NCI-H526 treated with DMSO at 0.1 percent for 48 hours (cell line): ENCODE data around the gene MYD88.

Source experiments
- DNase-seq: peaks from one replicate; lab custom pipeline; 2025; lab: John Stamatoyannopoulos, UW

The MYD88 gene

DNA sequence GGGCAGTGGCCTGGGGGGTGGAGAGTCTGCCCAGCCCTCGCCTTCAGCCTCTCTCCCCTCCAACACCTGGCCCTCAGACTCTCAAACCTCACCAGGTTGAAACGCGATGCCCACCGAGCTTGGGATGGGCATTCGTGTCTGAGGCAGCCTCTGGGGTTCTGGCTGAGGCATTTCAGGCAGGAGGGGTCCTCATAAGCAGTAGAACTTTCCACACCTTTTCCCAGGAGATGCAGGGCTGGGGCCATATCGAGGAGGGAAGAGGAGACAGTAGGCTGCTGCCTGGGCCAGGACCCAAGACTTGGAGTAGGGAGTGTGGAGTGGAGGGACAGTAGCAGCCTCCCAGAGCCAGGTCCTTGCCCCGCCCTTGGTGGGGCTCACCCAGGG, 26.1 kb upstream of the MYD88 start:
- DNase-seq = no peak

DNA sequence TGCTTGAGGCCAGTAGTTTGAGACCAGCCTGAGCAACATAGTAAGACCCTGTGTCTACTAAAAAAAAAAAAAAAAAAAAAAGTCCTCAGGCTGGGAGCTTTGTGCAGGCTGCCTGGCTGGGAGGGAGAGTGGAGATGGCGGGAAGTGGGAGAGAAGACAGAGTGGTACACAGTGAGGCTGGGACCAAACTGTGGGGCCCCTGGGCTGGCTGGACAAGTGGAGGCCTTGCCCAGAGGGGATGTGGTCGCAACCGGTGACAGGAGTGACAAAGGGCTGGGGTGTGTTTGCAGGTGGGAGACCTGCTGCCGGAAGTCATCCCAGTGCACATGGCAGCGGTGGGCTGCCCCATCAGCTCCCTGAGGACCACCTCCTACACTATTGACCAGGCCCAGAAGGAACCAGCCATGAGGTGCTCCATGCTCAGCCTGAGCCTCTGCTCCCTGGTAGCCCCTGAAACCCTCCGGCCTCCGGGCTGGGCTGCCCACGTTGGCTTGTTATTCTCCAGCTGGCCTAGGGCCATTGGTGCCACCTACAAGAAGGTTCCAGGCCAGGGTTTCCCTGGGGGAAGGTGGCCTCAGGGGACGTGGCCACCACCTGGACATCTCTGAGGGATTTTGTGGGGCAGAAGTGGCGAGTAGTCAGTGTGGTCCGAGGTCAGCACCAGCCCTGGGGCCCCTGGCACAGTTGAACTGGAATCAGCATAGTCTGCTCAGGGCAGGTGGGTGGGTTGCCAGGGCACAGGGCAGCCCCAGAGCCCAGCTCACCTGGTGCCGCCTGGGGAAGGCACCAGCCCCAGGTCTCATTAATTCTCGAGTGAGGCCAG, 24.2 kb upstream of the MYD88 start:
- DNase-seq = no peak

DNA sequence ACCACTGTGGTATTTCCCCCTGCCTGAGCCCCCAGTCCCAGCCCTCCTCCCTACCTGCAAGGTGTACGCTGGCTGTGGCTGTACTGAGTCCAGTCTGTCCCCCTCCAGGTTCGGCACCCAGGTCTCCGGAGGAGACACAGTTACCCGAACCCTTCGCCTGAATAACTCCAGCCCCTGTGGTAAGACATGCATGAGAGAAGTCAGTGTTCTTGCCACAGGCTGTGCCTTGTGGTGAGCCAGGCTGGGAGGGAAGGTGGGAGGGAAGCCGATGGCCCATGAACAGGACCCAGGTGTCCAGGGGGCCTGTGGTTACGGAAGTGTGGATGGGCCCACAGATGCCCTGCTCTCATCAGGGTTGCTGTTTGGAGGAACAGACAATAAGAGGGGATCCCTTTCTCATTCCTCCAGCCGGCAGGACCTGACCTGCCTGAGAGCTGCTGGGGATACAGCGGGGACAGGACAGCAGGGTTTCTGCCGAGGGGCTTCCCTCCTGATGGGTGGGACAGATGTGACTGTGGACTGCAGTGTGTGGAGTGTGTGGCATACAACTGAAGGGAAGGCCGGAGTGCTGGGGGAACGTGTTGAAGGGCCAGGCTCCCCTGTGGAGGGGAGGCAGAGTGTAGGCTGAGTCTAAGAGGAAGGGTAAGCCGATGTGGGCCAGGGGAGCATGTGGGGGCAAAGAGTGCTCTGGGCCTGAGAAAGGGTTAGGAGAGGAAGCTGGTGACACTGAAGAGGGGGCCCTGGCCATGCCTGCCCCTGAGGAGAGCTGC, 23.4 kb upstream of the MYD88 start:
- no peak for DNase-seq

DNA sequence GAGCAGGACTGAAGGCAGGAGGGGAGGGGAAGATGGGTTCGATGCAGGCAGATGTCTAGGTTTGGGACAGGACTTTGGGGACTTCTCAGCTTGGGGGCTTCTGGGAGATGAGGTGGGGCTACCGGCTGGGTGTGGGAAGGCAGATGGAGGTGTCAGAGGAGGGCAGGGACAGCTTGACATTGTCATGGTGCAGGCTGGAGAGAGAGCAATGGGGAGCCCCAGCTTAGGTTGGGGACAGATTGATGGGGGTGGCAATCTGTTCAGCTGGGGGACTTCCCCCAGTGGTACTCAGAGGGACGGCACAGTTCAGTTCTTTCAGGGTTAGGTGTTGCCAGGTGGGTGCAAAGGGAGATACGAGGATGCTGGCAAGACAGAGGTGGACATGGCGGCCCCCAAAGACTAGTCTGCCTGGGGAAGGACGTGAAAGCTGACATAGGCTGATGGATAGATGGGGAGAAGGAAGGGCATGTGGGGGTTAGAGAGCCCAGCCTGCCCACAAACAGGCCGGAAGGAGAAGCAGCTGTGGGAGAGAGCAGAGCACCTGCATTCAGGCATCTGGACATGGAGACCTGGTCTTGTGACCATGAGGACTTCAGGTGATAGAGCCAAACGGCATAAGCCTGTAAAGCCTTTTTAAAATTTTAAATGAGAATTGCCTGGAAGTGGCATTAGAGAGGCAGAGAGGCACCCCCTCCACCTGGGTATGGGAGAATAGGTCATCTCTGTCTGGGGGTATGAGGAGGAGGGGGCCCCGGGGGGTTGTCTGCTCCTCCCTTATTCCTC, 22.6 kb upstream of the MYD88 start:
- DNase-seq = no peak

DNA sequence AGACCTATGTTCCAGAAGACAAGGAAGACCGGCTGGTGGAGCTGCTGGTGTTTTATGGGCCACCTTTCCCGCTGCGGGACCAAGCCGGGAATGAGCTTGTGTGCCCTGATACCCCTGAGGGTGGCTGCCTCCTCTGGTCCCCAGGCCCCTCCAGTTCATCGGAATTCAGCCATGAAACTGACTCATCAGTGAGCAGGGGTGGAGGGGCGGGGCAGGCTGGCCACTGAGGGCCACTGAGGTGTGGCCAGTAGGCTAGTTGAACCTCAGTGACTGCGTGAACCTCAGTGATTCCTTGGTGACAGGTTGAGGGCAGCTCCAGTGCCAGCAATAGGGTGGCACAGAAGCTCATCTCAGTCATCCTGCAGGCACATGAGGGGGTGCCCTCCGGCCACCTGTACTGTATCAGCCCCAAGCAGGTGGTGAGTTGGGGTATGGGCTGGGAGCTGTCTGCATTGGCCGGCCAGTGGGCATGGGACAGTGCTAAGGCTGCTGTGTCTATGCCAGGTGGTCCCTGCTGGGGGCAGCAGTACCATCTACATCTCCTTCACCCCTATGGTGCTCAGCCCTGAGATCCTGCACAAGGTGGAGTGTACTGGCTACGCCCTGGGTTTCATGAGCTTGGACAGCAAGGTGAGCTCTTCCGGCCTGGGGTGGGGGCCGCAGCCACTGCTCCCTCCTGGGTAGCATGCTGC, 21.8 kb upstream of the MYD88 start:
- DNase-seq = no peak

DNA sequence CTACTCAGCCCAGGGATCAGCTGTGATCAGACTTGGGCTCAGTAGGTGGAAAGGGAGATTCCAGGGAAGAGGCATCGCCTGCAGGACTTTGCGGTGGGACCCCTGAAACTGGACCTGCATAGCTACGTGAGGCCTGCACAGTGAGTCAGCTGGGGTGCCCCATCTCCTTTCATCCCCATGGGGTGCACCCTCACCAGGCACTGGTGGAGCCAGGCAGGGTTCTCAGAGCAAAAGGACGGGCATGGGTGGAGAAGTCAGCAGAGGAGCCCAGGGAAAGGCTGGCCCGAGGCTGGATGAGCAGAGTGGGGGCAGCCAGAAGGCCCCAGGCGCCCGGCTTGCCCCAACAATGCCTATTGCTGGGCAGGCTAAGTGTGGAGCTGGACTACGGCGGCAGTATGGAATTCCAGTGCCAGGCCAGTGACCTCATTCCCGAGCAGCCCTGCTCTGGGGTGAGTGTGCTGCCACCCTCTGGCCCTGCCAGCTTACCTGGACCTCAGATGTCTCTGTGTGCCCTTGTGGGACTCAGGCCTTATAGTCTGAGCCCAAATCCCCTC, 21.2 kb upstream of the MYD88 start:
- no peak for DNase-seq

DNA sequence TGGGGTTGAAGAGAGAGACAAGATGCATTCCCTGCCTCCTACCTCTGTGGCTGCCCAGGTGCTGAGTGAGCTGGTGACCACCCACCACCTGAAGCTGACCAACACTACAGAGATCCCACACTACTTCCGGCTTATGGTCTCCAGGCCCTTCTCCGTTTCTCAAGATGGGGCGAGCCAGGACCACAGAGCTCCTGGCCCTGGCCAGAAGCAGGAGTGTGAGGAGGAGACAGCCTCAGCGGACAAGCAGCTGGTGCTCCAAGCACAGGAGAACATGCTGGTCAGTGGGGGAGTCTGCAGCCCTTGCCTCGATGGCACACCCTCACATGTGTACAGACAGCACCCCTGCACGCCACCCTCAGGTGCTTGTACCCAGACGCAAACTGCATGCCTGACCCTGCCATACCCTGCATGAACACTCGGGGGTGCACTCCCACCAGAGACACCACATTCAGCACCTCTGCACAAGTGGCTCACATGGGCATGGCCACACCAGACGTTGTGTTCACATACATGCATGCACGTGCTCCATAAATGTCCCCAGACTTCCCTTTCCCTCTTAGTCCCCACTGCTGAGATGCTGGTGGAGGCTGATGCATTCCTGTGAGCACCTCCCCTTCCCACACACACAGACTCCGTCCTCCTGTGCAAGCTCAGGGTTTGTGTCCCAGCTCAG, 20.6 kb upstream of the MYD88 start:
- no peak for DNase-seq

DNA sequence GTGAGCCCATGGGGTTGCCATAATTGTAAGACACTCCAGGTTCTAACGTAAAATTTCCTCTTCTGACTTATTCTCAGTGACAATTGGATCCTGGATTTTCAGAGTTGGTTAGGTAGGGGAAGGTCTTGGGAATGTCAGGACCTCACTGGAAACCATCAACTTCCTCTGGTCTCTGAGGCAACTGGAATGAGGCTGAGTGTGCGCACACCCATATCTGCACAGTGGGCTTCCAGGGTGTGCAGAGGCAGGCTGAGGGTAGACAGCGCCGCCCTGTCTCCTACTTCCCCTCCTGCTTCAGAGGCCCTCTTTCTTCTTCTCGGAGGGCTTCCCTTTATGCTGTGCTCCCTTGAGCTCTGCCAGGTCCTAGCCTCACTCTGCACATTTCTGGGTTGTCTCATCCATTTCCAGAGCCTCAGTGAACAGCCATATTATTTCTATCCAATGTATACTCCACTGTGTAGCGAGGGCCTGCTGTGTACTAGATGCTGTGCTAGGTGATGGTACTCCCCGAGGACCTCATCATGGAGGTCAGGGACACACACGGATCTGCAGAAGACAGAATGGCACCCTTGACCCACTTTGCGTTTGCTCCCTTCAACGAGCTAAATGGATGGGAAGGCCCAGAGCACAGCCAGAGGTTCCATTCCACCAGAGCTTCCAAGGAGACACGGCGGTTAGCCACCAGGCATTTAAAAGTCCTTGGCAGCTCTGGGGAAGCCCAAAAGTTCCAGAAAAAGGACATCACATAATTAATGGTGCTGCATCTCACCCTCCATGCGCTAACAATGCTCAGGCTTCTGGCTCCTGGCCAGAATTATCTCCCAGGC, 19.8 kb upstream of the MYD88 start:
- no peak for DNase-seq

DNA sequence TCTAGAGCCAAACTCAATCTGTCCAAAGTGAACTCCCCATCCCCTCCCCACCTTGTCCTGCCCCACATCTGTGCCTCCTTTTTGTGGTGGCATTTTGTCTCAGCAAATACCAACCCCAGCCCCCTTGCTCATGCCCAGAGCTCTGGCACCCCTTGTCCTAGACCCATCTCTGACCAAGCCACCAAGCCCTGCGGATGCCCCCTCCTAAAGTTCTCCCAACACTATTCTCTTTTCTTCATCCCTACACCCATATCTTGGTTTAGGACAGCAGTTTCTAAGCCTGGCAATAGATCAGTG, 19.3 kb upstream of the MYD88 start:
- DNase-seq = no peak

DNA sequence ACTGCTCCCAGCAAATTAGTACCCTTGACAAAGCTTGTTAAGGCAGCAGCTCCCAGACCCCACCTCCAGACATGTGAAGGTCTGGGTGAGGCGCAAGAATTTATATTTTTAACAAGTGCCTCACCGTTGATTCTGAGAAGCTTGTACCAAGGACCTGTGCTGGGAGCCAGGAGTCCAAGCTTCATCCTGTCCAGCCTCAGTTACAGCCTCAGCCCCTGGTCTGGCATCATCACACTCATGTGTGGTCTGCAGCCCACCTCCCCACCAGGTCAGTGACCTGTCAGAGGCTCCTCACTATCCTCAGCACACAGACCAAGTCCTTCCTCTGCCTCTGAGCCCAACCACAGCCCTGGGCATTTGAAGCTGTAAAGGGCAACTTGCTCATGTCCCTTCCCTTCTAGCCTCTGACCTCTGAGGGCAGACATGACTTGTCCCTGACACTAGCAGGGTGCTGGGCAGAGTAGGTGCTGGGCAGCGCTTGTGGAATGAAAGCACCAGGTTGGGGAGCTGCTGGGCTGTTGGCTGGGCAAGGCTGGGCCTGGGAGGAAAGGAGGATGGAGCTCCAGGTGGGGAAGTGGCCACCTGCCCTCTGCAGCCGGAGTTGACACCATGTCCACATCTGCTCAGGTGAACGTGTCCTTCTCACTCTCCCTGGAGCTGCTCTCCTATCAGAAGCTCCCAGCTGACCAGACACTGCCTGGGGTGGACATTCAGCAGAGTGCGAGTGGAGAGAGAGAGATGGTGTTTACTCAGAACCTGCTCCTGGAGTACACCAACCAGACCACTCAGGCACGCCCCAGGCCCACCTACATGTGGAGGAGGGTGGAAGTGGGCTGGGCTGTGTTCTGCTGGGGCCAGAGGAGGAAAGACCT, 18.4 kb upstream of the MYD88 start:
- DNase-seq = no peak

DNA sequence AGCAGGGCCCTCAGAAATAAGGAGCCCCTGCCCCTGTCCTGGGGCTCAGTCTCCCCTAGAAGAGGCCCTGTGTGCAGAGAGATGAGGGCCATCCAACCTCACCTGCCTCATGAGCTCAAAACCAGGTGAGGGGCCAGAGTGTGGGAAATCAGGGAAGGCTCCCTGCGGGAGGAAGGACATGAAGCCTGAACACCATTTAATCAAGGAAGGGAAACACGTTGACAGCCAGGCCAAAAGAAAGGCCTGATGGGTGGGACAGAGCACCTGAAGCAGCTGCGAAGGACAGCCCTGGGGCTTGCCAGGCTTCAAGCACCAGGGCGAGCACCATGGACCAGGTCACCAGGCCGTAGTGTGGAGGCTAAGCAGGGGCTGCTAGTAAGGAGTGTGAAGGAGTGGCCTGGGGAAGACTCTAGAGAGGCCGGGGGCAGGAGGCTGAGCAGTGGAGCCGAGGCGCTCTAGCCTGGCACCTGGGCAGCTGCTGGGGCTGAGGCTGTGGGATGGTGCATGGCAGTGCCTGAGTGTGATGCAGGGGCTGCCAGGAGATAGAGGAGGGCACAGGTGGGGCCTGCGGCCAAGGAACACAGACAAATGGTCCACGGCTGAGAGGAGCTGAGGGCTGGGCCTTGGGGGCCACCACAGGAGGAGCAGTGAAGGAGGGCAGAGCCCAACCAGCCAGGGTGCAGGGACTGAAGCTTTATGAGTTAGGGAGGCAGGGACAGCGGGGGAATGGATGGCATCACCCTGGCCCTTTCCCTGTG, 17.6 kb upstream of the MYD88 start:
- no peak for DNase-seq

DNA sequence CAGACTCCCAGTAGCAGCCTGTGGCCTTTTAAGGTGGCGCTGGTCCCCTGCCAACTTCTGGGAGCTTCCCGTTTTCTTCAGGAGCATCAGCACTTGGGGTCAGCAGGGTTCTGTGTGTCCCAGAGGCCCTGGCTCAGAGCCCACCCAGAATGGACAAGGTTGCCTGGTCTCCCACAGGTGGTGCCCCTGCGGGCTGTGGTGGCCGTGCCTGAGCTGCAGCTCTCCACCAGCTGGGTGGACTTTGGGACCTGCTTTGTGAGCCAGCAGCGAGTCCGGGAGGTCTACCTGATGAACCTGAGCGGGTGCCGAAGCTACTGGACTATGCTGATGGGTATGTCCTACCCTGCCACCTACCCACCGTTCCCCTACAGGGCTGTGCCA, 17.0 kb upstream of the MYD88 start:
- no peak for DNase-seq

DNA sequence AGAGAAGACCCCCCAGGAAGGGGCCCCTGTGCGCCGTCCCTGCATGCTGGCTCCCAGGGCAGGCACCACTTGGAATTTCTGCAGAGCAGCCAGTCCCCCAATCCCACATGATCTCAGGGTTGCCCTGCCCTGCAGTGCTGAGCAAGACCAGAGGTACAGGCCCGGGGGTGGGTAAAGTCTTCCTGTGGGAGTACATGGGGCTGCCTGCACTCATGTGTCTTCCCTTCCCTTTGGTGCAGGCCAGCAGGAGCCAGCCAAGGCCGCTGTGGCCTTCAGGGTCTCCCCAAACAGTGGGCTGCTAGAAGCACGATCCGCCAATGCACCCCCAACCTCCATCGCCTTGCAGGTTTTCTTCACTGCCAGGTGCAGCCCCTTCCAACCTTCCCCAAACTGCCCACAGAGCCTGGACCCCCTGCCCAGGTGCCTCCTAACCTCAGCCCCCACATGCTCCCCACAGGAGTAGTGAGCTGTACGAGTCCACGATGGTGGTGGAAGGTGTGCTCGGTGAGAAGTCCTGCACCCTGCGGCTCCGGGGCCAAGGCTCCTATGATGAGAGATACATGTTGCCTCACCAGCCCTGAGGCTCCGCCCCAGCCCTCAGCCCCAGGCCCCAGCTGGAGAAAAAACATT, 16.5 kb upstream of the MYD88 start:
- DNase-seq = no peak

DNA sequence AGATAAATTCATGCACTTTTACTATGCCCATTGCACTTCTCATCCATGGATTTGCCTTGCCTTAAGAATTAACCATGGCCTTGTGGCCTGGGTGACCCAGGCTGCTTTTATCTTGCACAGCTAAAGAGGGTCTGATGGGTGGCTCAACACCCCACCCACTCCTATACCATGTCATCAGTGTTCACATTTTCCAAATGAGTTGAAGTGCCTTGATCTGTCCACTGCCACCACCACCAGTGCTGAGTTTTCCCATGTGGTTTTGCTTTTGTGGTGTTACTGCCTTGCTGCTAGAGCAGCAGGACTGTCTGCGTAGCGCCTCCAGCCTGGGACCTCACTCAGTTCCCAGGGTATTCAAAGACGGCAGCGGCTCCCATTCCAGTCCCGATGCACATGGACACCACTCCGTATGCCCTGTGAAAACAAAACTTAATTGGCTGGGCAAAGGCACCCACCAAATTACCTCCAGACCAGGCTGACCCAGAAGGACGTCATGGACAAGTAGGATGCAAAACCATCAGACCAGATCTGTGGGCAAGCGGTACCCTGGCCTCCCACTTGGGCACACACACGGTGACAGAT, 15.7 kb upstream of the MYD88 start:
- DNase-seq = no peak

DNA sequence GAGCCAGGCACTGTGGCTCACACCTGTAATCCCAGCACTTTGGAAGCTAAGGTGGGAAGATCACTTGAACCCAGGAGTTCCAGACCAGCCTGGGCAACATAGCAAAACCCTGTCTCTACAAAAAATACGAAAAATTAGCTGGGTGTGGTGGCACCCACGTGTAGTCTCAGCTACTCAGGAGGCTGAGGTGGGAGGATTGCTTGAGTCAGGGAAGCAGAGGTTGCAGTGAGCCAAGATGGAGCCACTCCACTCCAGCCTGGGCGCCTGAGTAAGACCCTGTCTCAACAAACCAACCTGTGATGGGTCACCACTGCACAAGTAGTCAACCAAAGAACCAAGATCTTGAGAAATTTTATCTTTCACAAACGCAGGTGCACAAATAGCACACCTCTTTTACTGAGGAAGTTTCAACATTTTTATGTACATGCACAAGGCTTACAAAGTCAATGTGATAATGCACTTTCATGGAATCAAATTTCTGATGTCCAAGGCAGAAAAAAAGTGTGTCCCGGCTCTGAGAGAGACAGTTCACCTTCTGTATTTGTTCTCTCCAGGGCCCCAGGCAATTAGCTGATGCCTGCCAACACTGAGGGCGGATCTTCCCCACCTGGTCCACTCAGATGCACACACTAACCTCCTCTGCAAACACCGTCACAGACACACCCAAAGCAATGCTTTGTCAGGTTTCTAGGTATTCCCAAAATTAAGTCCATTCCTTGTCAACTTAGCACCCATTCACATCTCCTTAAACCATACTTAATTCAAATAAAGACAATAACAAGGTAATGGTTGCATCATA, 13.9 kb upstream of the MYD88 start:
- no peak for DNase-seq

DNA sequence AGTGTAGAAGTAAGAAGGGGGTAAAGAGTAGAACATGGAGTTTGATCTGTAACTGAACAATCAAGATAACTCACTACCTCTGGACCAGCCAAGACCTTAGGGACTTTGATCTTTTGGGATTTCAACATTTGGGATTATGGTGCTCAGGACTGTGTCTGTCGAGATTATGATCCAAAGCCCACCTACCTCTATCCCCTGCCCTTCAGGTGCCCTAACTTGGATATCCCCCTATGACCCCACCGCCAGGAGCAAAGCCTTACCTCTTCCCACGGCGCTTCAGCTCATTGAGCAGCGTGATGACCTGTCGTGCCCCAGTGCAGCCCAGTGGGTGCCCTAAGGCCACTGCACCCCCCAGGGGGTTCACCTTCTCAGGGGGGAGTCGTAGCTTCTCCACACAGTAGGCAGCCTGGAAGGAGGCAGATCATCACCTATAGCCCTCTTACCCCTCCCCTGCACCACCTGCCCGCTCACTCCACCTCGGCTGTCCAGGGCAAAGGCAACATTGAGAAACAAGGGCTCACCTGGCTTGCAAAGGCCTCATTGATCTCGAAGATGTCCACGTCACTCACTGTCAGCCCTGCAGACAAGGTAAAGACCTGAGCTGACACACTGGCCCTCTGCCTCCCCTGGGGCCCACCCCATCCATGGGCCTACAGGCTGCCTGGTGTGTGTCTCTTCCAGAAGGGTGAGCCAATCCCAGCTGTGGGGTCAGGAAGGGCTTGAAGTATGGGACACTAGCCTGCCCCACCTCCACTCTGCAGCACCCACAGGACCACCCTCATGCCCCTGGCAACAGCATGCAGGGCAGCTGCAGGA, 12.9 kb upstream of the MYD88 start:
- no peak for DNase-seq
